Measurements from ENCODE around the gene B4GALNT4. TPM values are rescaled to one million over a fixed set of nuclear protein-coding genes. Genes with fewer than 3 reads are reported as not detected.

Gene B4GALNT4
- total and polyA plus RNA-seq, 2 of the 13 experiments (the other 11 are each of a cell fraction or from before 2014, with no cell fraction given): 30.5 to 50.1 TPM

DNA sequence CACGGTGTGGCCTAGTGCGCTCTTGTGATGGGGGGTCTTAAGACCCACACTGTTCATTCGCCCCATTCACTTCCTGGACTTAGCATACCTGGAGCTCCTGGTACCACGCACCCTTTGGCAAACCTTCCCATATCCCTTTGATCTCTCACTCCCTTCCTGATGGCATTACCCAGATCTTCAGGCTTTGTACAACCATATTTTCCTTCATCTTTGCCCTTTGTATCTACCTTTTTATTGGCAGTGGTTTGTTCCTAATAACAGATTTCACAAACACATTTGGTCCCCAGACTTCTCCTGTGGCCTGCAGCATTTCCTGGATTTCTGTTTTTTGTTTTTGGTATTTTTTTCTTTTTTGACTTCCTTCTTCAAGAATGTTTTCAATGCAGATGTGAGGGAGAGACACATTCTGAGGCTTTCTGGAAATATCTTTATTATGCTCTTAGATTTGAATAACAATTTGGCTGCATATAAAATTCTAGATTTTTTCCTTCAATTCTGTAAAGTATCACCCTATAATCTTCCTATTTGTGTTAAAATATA lies 32.6 kb upstream of the B4GALNT4 start:
- Histone ChIP-seq H3K4me3 (replicated peaks in 1 of 3; ENCODE audit: insufficient read depth in 1 of 3, low read depth in 2 of 3, low read length in 3 of 3) (0 out of 6 replicates have a peak overlapping the region, but pooled peaks of 1 of the 3 experiments have one; percentile 34), H3K27me3 (ENCODE audit: control insufficient read depth in 1 of 2, insufficient read depth in 2 of 2, low read length in 2 of 2) (peaks cover 0 to 13% of the 10 kb centered on the region in 2 experiments; a peak in 3 of 5 replicates), H3K9ac (ENCODE audit: insufficient read depth, low read depth, low read length) (0 out of 2 replicates have a peak overlapping the region, but pooled peaks have one; percentile 50), H3K4me2 (ENCODE audit: low read depth, low read length) (peak overlapping the region; percentile 68), H3K9me3 (ENCODE audit: low read length) (no peaks in the 10 kb centered on the region), H3K4me1 (ENCODE audit: insufficient read depth, low read length) (peaks cover 23% of the 10 kb centered on the region), H3K79me2 (ENCODE audit: insufficient read depth, low read length) (no peaks in the 10 kb centered on the region), H4K20me1 (ENCODE audit: insufficient read depth, low read length) (no peaks in the 10 kb centered on the region), H3K27ac (ENCODE audit: extremely low read length, insufficient read depth, low read length) (no peak overlapping the region), H3K36me3 (replicated peaks in 1 of 2; ENCODE audit: control insufficient read depth in 1 of 2, insufficient read depth in 2 of 2, low read length in 2 of 2) (no peaks in the 10 kb centered on the region), H2AFZ (ENCODE audit: low read length) (peak overlapping the region; percentile 69)
- 59% methylated on average over 4 of the region's 4 CpGs for WGBS (ENCODE audit: low lambda C conversion rate)
- BruUV-seq (replicated peaks): no TSS peak
- DNase-seq (ENCODE audit: low spot score) (no peak), ATAC-seq (no peak), FAIRE-seq (no peak)
- ChIA-PET POLR2A (interaction anchor here (1.7 to 3.0 kb wide), 3 partner anchors 9 to 19 kb away, joined by 6 to 8 read pairs (median 8); no protein-coding TSS in a partner anchor), CTCF (ENCODE audit: low intra/inter-chr PET ratio, low total read pairs) (no interaction called here)
- intact Hi-C loops (cut with micrococcal nuclease; ENCODE audit: unreplicated experiment) (no loop called here), in situ Hi-C loops (cut with HindIII; ENCODE audit: extremely low pct_ligation_motif_present, low pct_unique_long_range_greater_than_20kb) (no loop called here)
- no peak for TF ChIP-seq EP300 (IDR thresholded peaks at IDR 0.05; ENCODE audit: low read depth in 2 of 2, low read length in 2 of 2)
- no peak for TF ChIP-seq EP300 (CRISPR knock-in tag; IDR thresholded peaks at IDR 0.05; ENCODE audit: borderline replicate concordance)
- no peak for TF ChIP-seq ZBTB21 (CRISPR knock-in tag; IDR thresholded peaks at IDR 0.05)
- no peak for TF ChIP-seq ZNF33A (CRISPR knock-in tag; IDR thresholded peaks at IDR 0.05; ENCODE audit: borderline replicate concordance)
- no peak for TF ChIP-seq EHMT2 (IDR thresholded peaks at IDR 0.05; ENCODE audit: borderline replicate concordance, low read depth, low read length)
- no peak for TF ChIP-seq HOXA9 (CRISPR knock-in tag; IDR thresholded peaks at IDR 0.05; ENCODE audit: borderline replicate concordance)
- TF ChIP-seq HNRNPL (IDR thresholded peaks at IDR 0.05; ENCODE audit: low read depth, low read length): no peak
- TF ChIP-seq HOXA7 (CRISPR knock-in tag; IDR thresholded peaks at IDR 0.05): no peak
- no peak for TF ChIP-seq RARG (CRISPR knock-in tag; IDR thresholded peaks at IDR 0.05; ENCODE audit: low read depth)
- TF ChIP-seq ZSCAN25 (CRISPR knock-in tag; IDR thresholded peaks at IDR 0.05): no peak
- no peak for TF ChIP-seq MED1 (CRISPR knock-in tag; IDR thresholded peaks at IDR 0.05)
- TF ChIP-seq, protein P1, sequence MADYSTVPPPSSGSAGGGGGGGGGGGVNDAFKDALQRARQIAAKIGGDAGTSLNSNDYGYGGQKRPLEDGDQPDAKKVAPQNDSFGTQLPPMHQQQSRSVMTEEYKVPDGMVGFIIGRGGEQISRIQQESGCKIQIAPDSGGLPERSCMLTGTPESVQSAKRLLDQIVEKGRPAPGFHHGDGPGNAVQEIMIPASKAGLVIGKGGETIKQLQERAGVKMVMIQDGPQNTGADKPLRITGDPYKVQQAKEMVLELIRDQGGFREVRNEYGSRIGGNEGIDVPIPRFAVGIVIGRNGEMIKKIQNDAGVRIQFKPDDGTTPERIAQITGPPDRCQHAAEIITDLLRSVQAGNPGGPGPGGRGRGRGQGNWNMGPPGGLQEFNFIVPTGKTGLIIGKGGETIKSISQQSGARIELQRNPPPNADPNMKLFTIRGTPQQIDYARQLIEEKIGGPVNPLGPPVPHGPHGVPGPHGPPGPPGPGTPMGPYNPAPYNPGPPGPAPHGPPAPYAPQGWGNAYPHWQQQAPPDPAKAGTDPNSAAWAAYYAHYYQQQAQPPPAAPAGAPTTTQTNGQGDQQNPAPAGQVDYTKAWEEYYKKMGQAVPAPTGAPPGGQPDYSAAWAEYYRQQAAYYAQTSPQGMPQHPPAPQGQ (CRISPR knock-in tag; IDR thresholded peaks at IDR 0.05; ENCODE audit: borderline replicate concordance): no peak
- TF ChIP-seq, protein P2, sequence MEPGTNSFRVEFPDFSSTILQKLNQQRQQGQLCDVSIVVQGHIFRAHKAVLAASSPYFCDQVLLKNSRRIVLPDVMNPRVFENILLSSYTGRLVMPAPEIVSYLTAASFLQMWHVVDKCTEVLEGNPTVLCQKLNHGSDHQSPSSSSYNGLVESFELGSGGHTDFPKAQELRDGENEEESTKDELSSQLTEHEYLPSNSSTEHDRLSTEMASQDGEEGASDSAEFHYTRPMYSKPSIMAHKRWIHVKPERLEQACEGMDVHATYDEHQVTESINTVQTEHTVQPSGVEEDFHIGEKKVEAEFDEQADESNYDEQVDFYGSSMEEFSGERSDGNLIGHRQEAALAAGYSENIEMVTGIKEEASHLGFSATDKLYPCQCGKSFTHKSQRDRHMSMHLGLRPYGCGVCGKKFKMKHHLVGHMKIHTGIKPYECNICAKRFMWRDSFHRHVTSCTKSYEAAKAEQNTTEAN (CRISPR knock-in tag; conservative IDR thresholded peaks at IDR 0.05): no peak
- TF ChIP-seq FOXJ3 (CRISPR knock-in tag; IDR thresholded peaks at IDR 0.05; ENCODE audit: borderline replicate concordance): no peak
- no peak for TF ChIP-seq MAFK (conservative IDR thresholded peaks at IDR 0.05 in 1 of 2, IDR thresholded peaks at IDR 0.05 in 1 of 2; ENCODE audit: low read length in 2 of 2)
- TF ChIP-seq MEIS1 (CRISPR knock-in tag; IDR thresholded peaks at IDR 0.05; ENCODE audit: borderline replicate concordance): no peak
- TF ChIP-seq NFRKB (IDR thresholded peaks at IDR 0.05): no peak
- TF ChIP-seq JUN (CRISPR knock-in tag; IDR thresholded peaks at IDR 0.05): no peak
- TF ChIP-seq ZFP1 (CRISPR knock-in tag; IDR thresholded peaks at IDR 0.05): no peak
- TF ChIP-seq, protein P3, sequence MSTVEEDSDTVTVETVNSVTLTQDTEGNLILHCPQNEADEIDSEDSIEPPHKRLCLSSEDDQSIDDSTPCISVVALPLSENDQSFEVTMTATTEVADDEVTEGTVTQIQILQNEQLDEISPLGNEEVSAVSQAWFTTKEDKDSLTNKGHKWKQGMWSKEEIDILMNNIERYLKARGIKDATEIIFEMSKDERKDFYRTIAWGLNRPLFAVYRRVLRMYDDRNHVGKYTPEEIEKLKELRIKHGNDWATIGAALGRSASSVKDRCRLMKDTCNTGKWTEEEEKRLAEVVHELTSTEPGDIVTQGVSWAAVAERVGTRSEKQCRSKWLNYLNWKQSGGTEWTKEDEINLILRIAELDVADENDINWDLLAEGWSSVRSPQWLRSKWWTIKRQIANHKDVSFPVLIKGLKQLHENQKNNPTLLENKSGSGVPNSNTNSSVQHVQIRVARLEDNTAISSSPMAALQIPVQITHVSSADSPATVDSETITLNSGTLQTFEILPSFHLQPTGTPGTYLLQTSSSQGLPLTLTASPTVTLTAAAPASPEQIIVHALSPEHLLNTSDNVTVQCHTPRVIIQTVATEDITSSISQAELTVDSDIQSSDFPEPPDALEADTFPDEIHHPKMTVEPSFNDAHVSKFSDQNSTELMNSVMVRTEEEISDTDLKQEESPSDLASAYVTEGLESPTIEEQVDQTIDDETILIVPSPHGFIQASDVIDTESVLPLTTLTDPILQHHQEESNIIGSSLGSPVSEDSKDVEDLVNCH (CRISPR knock-in tag; IDR thresholded peaks at IDR 0.05): no peak
